A673 (cell line): ENCODE measurements around the gene IDI1.

ENCODE experiments used
- EZH2 ChIP-seq: fragments of 200-600 bp; sonication (generic); IDR thresholded peaks from 2 replicates; pipeline ENCODE4 v1.6.1; 2017; ENCODE audit warnings: borderline replicate concordance, low read depth, mild to moderate bottlenecking, mixed read lengths, antibody characterized with exemption, low read length; ENCODE audit not compliant: poor library complexity, severe bottlenecking
- TF ChIP-seq, protein P1 (sequence below): fragments of 300-800, 200-600 bp; sonication (generic); conservative IDR thresholded peaks from 2 replicates; pipeline ENCODE4 v1.5.1; 2017; ENCODE audit warnings: low read depth, mild to moderate bottlenecking, antibody characterized with exemption, low read length, moderate library complexity, mixed read lengths

DNA sequence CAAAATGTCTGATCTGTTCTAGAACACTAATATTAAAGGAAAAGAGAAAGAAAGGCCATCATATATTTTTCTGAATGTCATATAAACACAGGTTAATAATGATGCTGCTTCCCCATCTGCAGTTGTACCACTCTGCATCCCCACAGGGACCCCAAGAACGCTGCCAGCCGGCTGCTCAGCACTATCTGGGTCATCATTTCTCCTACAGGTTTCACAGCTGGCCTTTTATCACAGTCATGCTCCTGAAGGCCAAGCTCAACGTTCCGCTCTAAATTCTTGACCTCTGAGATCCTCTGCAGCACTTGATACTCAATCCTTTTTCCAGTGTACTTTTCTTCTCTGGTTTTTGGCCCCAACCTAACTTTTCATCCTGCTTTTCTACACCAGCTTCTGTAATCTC is 4.8 kb downstream of the IDI1 start:
- TF ChIP-seq, protein P1, sequence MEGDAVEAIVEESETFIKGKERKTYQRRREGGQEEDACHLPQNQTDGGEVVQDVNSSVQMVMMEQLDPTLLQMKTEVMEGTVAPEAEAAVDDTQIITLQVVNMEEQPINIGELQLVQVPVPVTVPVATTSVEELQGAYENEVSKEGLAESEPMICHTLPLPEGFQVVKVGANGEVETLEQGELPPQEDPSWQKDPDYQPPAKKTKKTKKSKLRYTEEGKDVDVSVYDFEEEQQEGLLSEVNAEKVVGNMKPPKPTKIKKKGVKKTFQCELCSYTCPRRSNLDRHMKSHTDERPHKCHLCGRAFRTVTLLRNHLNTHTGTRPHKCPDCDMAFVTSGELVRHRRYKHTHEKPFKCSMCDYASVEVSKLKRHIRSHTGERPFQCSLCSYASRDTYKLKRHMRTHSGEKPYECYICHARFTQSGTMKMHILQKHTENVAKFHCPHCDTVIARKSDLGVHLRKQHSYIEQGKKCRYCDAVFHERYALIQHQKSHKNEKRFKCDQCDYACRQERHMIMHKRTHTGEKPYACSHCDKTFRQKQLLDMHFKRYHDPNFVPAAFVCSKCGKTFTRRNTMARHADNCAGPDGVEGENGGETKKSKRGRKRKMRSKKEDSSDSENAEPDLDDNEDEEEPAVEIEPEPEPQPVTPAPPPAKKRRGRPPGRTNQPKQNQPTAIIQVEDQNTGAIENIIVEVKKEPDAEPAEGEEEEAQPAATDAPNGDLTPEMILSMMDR = no peak
- TF ChIP-seq EZH2 = no peak
